ENCODE measurements around the gene DNAJB11.
"Not testable (repeated sequence)": the region's sequence is repeated elsewhere in the genome, so short reads cannot be mapped to it uniquely, and the experiment has no call there.

Gene DNAJB11

GRCh38 chr3:186567072-186567921 is 3.2 kb upstream of the DNAJB11 start, which contains the start of gene TBCCD1:
Gene TBCCD1, minus strand, starts transcription at chr3:186567339. Its CDS starts 3,010 bp downstream, at chr3:186564329.
- H3K79me2 ChIP-seq (ENCODE audit: insufficient read depth, low read length): peaks cover 42% of the 10 kb centered on the region
- peak within 1 kb of the TSS; percentile 73 for H3K27ac ChIP-seq (ENCODE audit: low read depth, low read length)
- no peaks in the 10 kb centered on the region for H3K9me3 ChIP-seq (ENCODE audit: insufficient read depth, low read length)
- H3K4me2 ChIP-seq (ENCODE audit: low read depth, low read length, poor library complexity, severe bottlenecking): peak within 1 kb of the TSS; percentile 87
- H2AFZ ChIP-seq (ENCODE audit: low read depth, low read length, severe bottlenecking): peak within 1 kb of the TSS; percentile 62
- no peak for TF ChIP-seq CTCF (IDR thresholded peaks at IDR 0.05; ENCODE audit: insufficient read depth, low read length, poor library complexity, severe bottlenecking)
- TF ChIP-seq EZH2phosphoT487 (conservative IDR thresholded peaks at IDR 0.05; ENCODE audit: low read length): no peak
- H3K9me2 ChIP-seq (replicated peaks; ENCODE audit: insufficient read depth, low read length): no peaks in the 10 kb centered on the region
- H3F3A ChIP-seq (ENCODE audit: insufficient read depth): no peaks in the 10 kb centered on the region; the same call in 1 of the 2 replicates
- H3K9ac ChIP-seq (ENCODE audit: low read length): peak within 1 kb of the TSS; percentile 77
- H3K4me3 ChIP-seq (ENCODE audit: insufficient read depth, low read length, poor library complexity, severe bottlenecking): peak within 1 kb of the TSS; percentile 87
- no peaks in the 10 kb centered on the region for H3K27me3 ChIP-seq (ENCODE audit: low read length)
- no peaks in the 10 kb centered on the region; the same call in 1 of the 2 replicates for H3K36me3 ChIP-seq (ENCODE audit: low read length)
- H4K20me1 ChIP-seq (ENCODE audit: low read depth, low read length): no peaks in the 10 kb centered on the region

- H3K79me2 ChIP-seq (ENCODE audit: insufficient read depth, low read length): peaks cover 56% of the 10 kb centered on the region
- peak overlapping the region; percentile 86 for H3K4me3 ChIP-seq (ENCODE audit: insufficient read depth, low read length, poor library complexity, severe bottlenecking)
- H3K4me2 ChIP-seq (ENCODE audit: low read depth, low read length, poor library complexity, severe bottlenecking): peak overlapping the region; percentile 75
- H3K36me3 ChIP-seq (ENCODE audit: low read length): peaks cover 18% of the 10 kb centered on the region
- H3K9ac ChIP-seq (ENCODE audit: low read length): peak overlapping the region; percentile 80
- H2AFZ ChIP-seq (ENCODE audit: low read depth, low read length, severe bottlenecking); H4K20me1 ChIP-seq (ENCODE audit: low read depth, low read length); H3K9me2 ChIP-seq (replicated peaks; ENCODE audit: insufficient read depth, low read length); H3K27me3 ChIP-seq (ENCODE audit: low read length); H3K9me3 ChIP-seq (ENCODE audit: insufficient read depth, low read length); H3F3A ChIP-seq (ENCODE audit: insufficient read depth): not testable (repeated sequence)
- H3K27ac ChIP-seq (ENCODE audit: low read depth, low read length): peak overlapping the region; percentile 48; the same call in 1 of the 2 replicates
Measured at GRCh38 chr3:186569361-186569760, 1.2 kb upstream of the DNAJB11 start.

- H2AFZ ChIP-seq (ENCODE audit: low read depth, low read length, severe bottlenecking): no peak overlapping the region
- TF ChIP-seq EZH2phosphoT487 (conservative IDR thresholded peaks at IDR 0.05; ENCODE audit: low read length) (no peak), CTCF (IDR thresholded peaks at IDR 0.05; ENCODE audit: insufficient read depth, low read length, poor library complexity, severe bottlenecking) (no peak)
Measured at GRCh38 chr3:186569779-186570095, 783 bp upstream of the DNAJB11 start.

More at GRCh38 chr3:186569779-186570095, 783 bp upstream of the DNAJB11 start:
- Histone ChIP-seq H3K4me2 (ENCODE audit: low read depth, low read length, poor library complexity, severe bottlenecking) (peak overlapping the region; percentile 75), H3K9me3 (ENCODE audit: insufficient read depth, low read length) (no peaks in the 10 kb centered on the region), H3K9ac (ENCODE audit: low read length) (peak overlapping the region; percentile 80), H3K27me3 (ENCODE audit: low read length) (no peaks in the 10 kb centered on the region), H3F3A (ENCODE audit: insufficient read depth) (peaks cover 2% of the 10 kb centered on the region; the same call in 1 of the 2 replicates), H4K20me1 (ENCODE audit: low read depth, low read length) (no peaks in the 10 kb centered on the region), H3K4me3 (ENCODE audit: insufficient read depth, low read length, poor library complexity, severe bottlenecking) (peak overlapping the region; percentile 86), H3K9me2 (replicated peaks; ENCODE audit: insufficient read depth, low read length) (no peaks in the 10 kb centered on the region), H3K36me3 (ENCODE audit: low read length) (peaks cover 22% of the 10 kb centered on the region), H3K79me2 (ENCODE audit: insufficient read depth, low read length) (peaks cover 60% of the 10 kb centered on the region), H3K27ac (ENCODE audit: low read depth, low read length) (peak overlapping the region; percentile 48)

All from SU-DHL-6 (cell line).